Glutamatergic neuron (in vitro differentiated cells): ENCODE data around the gene DNAH14. TPM values are rescaled to one million over a fixed set of nuclear protein-coding genes. Genes with fewer than 3 reads are reported as not detected.

Experiments used
- DNase-seq: peaks from one replicate; pipeline ENCODE4 v3.0.0; 2022
- H3K27ac Mint-ChIP-seq: one replicate; pipeline ENCODE4 v1.8.0; 2020; ENCODE audit warnings: mild to moderate bottlenecking, mixed read lengths, inconsistent platforms; ENCODE audit not compliant: unreplicated experiment
- H3K27me3 Mint-ChIP-seq: one replicate; pipeline ENCODE4 v1.8.0; 2020; ENCODE audit warnings: mild to moderate bottlenecking, moderate library complexity, mixed read lengths, inconsistent platforms; ENCODE audit not compliant: unreplicated experiment
- H3K36me3 Mint-ChIP-seq: one replicate; pipeline ENCODE4 v1.8.0; 2020; ENCODE audit warnings: mild to moderate bottlenecking, mixed read lengths, inconsistent platforms; ENCODE audit not compliant: unreplicated experiment
- H3K4me1 Mint-ChIP-seq: one replicate; pipeline ENCODE4 v1.8.0; 2020; ENCODE audit warnings: mild to moderate bottlenecking, low read depth, mixed read lengths, inconsistent platforms; ENCODE audit not compliant: unreplicated experiment
- H3K4me3 Mint-ChIP-seq: one replicate; pipeline ENCODE4 v1.8.0; 2020; ENCODE audit warnings: mild to moderate bottlenecking, mixed read lengths, inconsistent platforms; ENCODE audit not compliant: unreplicated experiment
- H3K9me3 Mint-ChIP-seq: one replicate; pipeline ENCODE4 v1.8.0; 2020; ENCODE audit warnings: mild to moderate bottlenecking, moderate library complexity, mixed read lengths, inconsistent platforms; ENCODE audit not compliant: unreplicated experiment
- total RNA-seq: library from RNA; stranded (reverse); fragmentation: NEBNext Ultra II Directional; extraction: Animal tissue kit (Norgen Biotek cat#: 25700); gene quantifications from one replicate; pipeline ENCODE4 v1.2.1, GENCODE V29; 2021; ENCODE audit not compliant: unreplicated experiment
- TF ChIP-seq, protein P1 (sequence below): fragments of 200-600 bp; sonication (generic); IDR thresholded peaks from one replicate; pipeline ENCODE4 v1.5.0; 2021; ENCODE audit not compliant: partially characterized antibody, unreplicated experiment

Gene DNAH14
- total RNA-seq, 1 donor from 2014 or later, result 36.6 TPM

DNA sequence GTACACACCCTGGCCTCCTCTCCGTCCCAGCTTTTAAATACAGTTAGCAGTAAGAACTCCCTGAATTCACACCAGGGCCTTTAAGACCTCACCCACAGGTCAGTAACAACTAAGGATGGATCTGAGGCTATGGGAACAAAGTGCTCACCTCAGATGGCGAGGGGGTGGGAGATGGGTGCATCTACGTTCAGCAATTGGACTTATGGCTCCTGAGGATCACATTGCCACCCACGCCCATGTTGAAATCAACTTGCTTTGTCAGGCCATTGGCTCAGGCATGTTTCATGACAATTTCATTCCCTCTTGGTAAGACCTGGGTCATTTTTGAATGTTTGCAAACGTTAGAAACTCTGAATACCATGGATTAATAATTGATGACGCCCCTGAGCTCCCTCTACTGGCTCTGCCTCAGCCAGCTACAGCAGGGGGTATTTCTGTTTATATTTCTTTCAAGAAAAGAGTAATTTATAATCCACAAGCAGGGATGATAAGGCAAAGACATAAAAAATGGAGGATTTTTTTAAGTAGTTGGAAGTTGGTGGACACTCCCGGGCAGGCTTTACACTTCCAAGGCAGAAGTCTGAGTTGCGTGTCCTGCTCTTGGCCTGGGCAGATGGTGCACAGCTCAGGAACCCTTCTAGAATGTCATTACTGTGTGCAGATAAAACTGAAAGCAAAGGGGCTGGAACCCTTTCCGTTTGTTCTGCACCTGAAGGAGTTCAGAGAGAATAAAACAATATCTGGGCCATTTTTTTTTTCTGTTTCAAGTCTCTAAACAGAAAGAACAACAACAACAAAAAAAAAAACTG is 512.0 kb downstream of the DNAH14 start:
- H3K27ac Mint-ChIP-seq, result no peak overlapping the region
- no peak overlapping the region for H3K4me3 Mint-ChIP-seq
- peaks cover 4% of the 10 kb centered on the region for H3K4me1 Mint-ChIP-seq
- no peaks in the 10 kb centered on the region for H3K9me3 Mint-ChIP-seq
- TF ChIP-seq, protein P1, sequence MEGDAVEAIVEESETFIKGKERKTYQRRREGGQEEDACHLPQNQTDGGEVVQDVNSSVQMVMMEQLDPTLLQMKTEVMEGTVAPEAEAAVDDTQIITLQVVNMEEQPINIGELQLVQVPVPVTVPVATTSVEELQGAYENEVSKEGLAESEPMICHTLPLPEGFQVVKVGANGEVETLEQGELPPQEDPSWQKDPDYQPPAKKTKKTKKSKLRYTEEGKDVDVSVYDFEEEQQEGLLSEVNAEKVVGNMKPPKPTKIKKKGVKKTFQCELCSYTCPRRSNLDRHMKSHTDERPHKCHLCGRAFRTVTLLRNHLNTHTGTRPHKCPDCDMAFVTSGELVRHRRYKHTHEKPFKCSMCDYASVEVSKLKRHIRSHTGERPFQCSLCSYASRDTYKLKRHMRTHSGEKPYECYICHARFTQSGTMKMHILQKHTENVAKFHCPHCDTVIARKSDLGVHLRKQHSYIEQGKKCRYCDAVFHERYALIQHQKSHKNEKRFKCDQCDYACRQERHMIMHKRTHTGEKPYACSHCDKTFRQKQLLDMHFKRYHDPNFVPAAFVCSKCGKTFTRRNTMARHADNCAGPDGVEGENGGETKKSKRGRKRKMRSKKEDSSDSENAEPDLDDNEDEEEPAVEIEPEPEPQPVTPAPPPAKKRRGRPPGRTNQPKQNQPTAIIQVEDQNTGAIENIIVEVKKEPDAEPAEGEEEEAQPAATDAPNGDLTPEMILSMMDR, result no peak
- no peak for DNase-seq
- H3K27me3 Mint-ChIP-seq, result no peaks in the 10 kb centered on the region
- no peaks in the 10 kb centered on the region for H3K36me3 Mint-ChIP-seq

DNA sequence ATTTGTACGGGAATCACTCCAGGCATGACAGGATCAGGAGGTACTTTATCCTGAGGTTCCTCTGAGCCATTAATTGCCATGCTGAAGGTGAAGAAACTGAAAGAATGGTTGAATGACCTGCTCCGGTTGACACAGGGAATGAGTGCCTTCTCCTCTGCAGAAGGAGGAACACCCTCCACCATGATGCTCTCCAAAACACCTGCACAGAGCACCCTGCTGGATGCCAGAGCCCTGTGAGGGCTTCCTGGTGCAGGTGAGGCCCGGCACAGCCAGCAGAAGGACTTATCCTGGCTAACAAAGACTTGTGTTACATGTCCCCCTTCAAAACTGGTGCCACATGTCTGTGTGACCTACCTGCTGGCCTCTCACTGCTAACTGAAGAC is 512.6 kb downstream of the DNAH14 start:
- no peak for DNase-seq
- Mint-ChIP-seq H3K4me1 (peaks cover 5% of the 10 kb centered on the region), H3K27me3 (peaks cover under 1% of the 10 kb centered on the region), H3K27ac (no peak overlapping the region), H3K9me3 (no peaks in the 10 kb centered on the region), H3K4me3 (no peak overlapping the region), H3K36me3 (no peaks in the 10 kb centered on the region)
- TF ChIP-seq, protein P1, result no peak

DNA sequence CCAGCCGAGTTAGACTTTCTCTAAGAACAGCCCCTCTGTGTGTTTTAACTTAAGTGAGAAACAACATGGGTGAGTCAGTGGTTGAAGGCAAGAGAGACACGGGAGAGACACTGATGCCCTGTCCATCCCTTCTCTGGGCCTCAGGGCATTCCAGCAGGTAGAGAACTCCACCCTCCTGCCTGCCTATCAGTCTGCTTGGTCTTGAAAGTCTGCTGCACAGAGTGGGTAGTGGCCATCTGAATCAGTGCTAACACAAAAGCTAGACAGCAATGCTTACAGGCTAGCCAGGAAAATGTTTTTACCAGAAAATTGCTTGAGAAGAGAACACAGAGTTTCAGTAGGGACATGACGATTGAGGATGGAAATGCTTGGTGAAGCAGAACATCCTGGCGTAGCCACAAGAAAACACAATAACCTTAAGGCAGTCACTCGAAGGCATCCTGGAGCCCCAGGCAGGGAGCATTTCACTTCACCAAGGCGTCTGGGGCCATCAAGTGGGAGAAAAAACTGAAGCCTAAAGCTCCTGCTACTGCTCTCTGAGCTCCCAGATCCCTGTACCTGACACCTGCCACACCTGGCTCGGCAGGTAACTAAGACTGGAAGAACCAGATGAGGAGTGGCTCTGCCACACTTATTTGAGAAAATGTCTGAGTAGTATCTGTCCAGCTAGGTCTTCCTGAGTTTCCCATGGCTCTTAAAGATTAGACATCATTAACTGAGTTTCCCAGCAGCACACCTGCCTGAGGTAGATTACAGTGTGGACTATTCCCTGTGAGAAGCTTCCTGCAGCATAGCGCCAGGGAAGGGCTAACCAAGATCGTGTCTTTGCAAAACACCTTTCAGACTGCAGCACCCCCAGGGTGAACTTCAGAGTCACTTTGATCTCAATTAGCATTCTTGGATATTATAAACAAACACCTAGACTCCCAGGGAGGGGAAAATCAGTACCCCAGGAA is 516.4 kb downstream of the DNAH14 start:
- H3K27me3 Mint-ChIP-seq, result peaks cover 3% of the 10 kb centered on the region
- no peak for DNase-seq
- H3K4me1 Mint-ChIP-seq, result peaks cover 9% of the 10 kb centered on the region
- no peaks in the 10 kb centered on the region for H3K36me3 Mint-ChIP-seq
- no peak overlapping the region for H3K4me3 Mint-ChIP-seq
- peaks cover 3% of the 10 kb centered on the region for H3K9me3 Mint-ChIP-seq
- TF ChIP-seq, protein P1, result no peak
- no peak overlapping the region for H3K27ac Mint-ChIP-seq

DNA sequence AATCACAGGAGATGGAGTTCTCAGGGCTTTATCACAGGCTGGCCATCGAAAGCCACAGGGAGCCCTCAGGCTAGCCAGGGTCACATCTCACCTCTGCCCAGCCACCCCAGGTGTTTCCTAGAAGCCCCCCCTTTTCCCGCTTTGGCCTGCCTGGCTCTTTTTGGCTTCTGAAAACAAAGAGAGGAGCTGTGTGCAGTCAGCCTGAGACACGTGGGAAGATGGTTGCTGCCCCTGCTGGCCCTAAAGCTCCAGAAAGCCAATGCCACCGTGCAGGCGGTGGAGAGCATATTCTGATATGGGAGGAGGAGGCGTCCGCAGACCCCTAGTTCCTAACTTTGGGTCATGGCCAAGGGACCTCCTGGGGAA is 517.1 kb downstream of the DNAH14 start:
- Mint-ChIP-seq H3K27ac (no peak overlapping the region), H3K4me3 (no peak overlapping the region), H3K4me1 (peaks cover 7% of the 10 kb centered on the region), H3K9me3 (peaks cover 3% of the 10 kb centered on the region), H3K36me3 (no peaks in the 10 kb centered on the region), H3K27me3 (peaks cover 6% of the 10 kb centered on the region)
- no peak for DNase-seq
- TF ChIP-seq, protein P1, result no peak
